CD14-positive monocyte (primary cell): ENCODE measurements around the gene NKAIN2. TPM values are rescaled to one million over a fixed set of nuclear protein-coding genes. Genes with fewer than 3 reads are reported as not detected.

Experiments used
- DNase-seq, 3 donors: peaks; one replicate each; pipeline ENCODE4 v3.0.0-alpha.2; 2011 to 2022
- H2AFZ ChIP-seq: 2 replicates; pipeline ENCODE4 v1.6.0; 2012; ENCODE audit warnings: mild to moderate bottlenecking, low read depth, low read length, inconsistent platforms; ENCODE audit not compliant: insufficient read depth, poor library complexity, severe bottlenecking
- H3K27ac ChIP-seq, 2 donors: 1 replicate in 1 of 2; 2 replicates in 1 of 2; pipeline ENCODE4 v1.5.1; 2012 to 2013; ENCODE audit warnings: low read length in 2 of 2, control low read depth in 1 of 2, inconsistent platforms in 1 of 2, low read depth in 1 of 2, mild to moderate bottlenecking in 1 of 2
- H3K27me3 ChIP-seq, 2 donors: one replicate each; pipeline versions ENCODE4 v1.6.0 to v1.6.1; 2011 to 2013; ENCODE audit warnings: low read length in 2 of 2; ENCODE audit not compliant: control insufficient read depth in 2 of 2, insufficient read depth in 2 of 2
- H3K36me3 ChIP-seq, 2 donors: replicated peaks in 1 of 2; 1 replicate in 1 of 2; 2 replicates in 1 of 2; pipeline versions ENCODE4 v1.5.1 to v1.6.1; 2012 to 2013; ENCODE audit warnings: low read length in 2 of 2, control low read depth in 1 of 2, inconsistent platforms in 1 of 2, mild to moderate bottlenecking in 1 of 2; ENCODE audit not compliant: insufficient read depth in 2 of 2, control insufficient read depth in 1 of 2
- H3K4me1 ChIP-seq, 2 donors: 1 replicate in 1 of 2; 2 replicates in 1 of 2; pipeline versions ENCODE4 v1.5.1 to v1.6.1; 2012 to 2013; ENCODE audit warnings: low read length in 2 of 2, control low read depth in 1 of 2, inconsistent platforms in 1 of 2, mild to moderate bottlenecking in 1 of 2, moderate library complexity in 1 of 2; ENCODE audit not compliant: insufficient read depth in 2 of 2, control insufficient read depth in 1 of 2
- H3K4me2 ChIP-seq: replicated peaks from 2 replicates; pipeline ENCODE3; 2012; ENCODE audit warnings: low read length, moderate library complexity, mild to moderate bottlenecking; ENCODE audit not compliant: poor library complexity, severe bottlenecking; ENCODE audit errors: extremely low read depth
- H3K4me3 ChIP-seq, 3 experiments: fragments of 200-600 bp in 1 of 3; sonication (generic) in 1 of 3; replicated peaks in 1 of 3; 1 replicate in 2 of 3; 2 replicates in 1 of 3; pipeline ENCODE4 v1.5.1; 2011 to 2013; ENCODE audit warnings: low read length in 3 of 3, mild to moderate bottlenecking in 3 of 3, control low read depth in 2 of 3, low read depth in 2 of 3, inconsistent platforms in 1 of 3, moderate library complexity in 1 of 3
- H3K79me2 ChIP-seq: 2 replicates; pipeline ENCODE4 v1.6.0; 2012; ENCODE audit warnings: mild to moderate bottlenecking, control low read depth, inconsistent platforms, low read length, moderate library complexity; ENCODE audit not compliant: insufficient read depth
- H3K9ac ChIP-seq: 2 replicates; pipeline ENCODE4 v1.6.0; 2017; ENCODE audit warnings: low read length, mild to moderate bottlenecking; ENCODE audit not compliant: insufficient read depth, poor library complexity, severe bottlenecking
- H3K9me3 ChIP-seq, 2 donors: replicated peaks in 1 of 2; 1 replicate in 1 of 2; 2 replicates in 1 of 2; pipeline versions ENCODE4 v1.5.1 to v1.6.1; 2012 to 2013; ENCODE audit warnings: low read length in 2 of 2, control low read depth in 1 of 2; ENCODE audit not compliant: control insufficient read depth in 1 of 2, insufficient read depth in 1 of 2
- H4K20me1 ChIP-seq: 2 replicates; pipeline ENCODE4 v1.6.0; 2012; ENCODE audit warnings: mild to moderate bottlenecking, low read length, control low read depth, moderate library complexity; ENCODE audit not compliant: insufficient read depth
- H3K27ac Mint-ChIP-seq, 7 donors: one replicate each; pipeline ENCODE4 v1.8.0; 2020; ENCODE audit warnings: mild to moderate bottlenecking in 7 of 7, mixed read lengths in 7 of 7, moderate library complexity in 6 of 7, inconsistent platforms in 2 of 7
- H3K27me3 Mint-ChIP-seq, 3 donors: one replicate each; pipeline ENCODE4 v1.8.0; 2021 to 2022; ENCODE audit warnings: low read depth in 3 of 3, mild to moderate bottlenecking in 3 of 3, mixed read lengths in 3 of 3, moderate library complexity in 3 of 3, inconsistent platforms in 1 of 3
- H3K36me3 Mint-ChIP-seq, 2 donors: one replicate each; pipeline ENCODE4 v1.8.0; 2020; ENCODE audit warnings: mixed read lengths in 2 of 2, inconsistent platforms in 1 of 2, mild to moderate bottlenecking in 1 of 2
- H3K4me1 Mint-ChIP-seq: one replicate; pipeline ENCODE4 v1.8.0; 2020; ENCODE audit warnings: mild to moderate bottlenecking, mixed read lengths
- H3K4me3 Mint-ChIP-seq, 2 donors: one replicate each; pipeline ENCODE4 v1.8.0; 2020; ENCODE audit warnings: mild to moderate bottlenecking in 2 of 2, mixed read lengths in 2 of 2, moderate library complexity in 1 of 2
- H3K9me3 Mint-ChIP-seq, 7 donors: one replicate each; pipeline ENCODE4 v1.8.0; 2020 to 2022; ENCODE audit warnings: mixed read lengths in 7 of 7, mild to moderate bottlenecking in 6 of 7, moderate library complexity in 6 of 7, inconsistent platforms in 2 of 7
- CTCF ChIP-seq: fragments of 200-600 bp; IDR thresholded peaks from one replicate; pipeline ENCODE4 v1.8.0; 2022; ENCODE audit warnings: antibody characterized with exemption, mild to moderate bottlenecking
- WGBS: methylation state at CpG from one replicate; pipeline ENCODE4 v1.1.5; 2013; ENCODE audit warnings: missing lambda C conversion rate; ENCODE audit not compliant: insufficient coverage; 5-methylcytosine and 5-hydroxymethylcytosine counted together
- intact Hi-C, 2 donors: fragments of 100-400 bp; cut with micrococcal nuclease; formaldehyde crosslinking; loops; one replicate each; pipeline versions ENCODE4 v1.15.0 to v1.15.1; 2023
- polyA plus RNA-seq, 3 donors: library from polyadenylated mRNA; depleted of rRNA in 1 of 3; unstranded in 2 of 3; stranded (reverse) in 1 of 3; fragments of 300-500 nt in 2 of 3; fragments of >200 nt in 1 of 3; fragmentation: Illumina TruSeq in 2 of 3; gene quantifications; 1 replicate in 2 of 3; 2 replicates in 1 of 3; pipeline ENCODE4 v1.2.3, GENCODE V29; 2012 to 2021

Gene NKAIN2
- polyA plus RNA-seq, 3 donors, result not detected

- peaks cover 0 to 8% (median 0%) of the 10 kb centered on the region in 7 donors for H3K9me3 Mint-ChIP-seq
- no peak for TF ChIP-seq CTCF
- peaks cover 0 to 2% (median 0%) of the 10 kb centered on the region in 3 donors for H3K27me3 Mint-ChIP-seq
- no peaks in the 10 kb centered on the region for H3K36me3 Mint-ChIP-seq
- Histone ChIP-seq H3K4me3 (no peak overlapping the region), H3K4me2 (no peak overlapping the region), H3K9me3 (no peaks in the 10 kb centered on the region), H3K4me1 (no peaks in the 10 kb centered on the region), H2AFZ (no peak overlapping the region), H3K27me3 (no peaks in the 10 kb centered on the region), H3K9ac (no peak overlapping the region), H3K36me3 (no peaks in the 10 kb centered on the region), H4K20me1 (no peaks in the 10 kb centered on the region), H3K79me2 (no peaks in the 10 kb centered on the region), H3K27ac (no peak overlapping the region)
- intact Hi-C loops, result no loop called here
- peak overlapping the region in 1 of 7 donors; percentile 26 for H3K27ac Mint-ChIP-seq
- no peaks in the 10 kb centered on the region for H3K4me1 Mint-ChIP-seq
- no peak for DNase-seq
- no peak overlapping the region for H3K4me3 Mint-ChIP-seq
- 93% methylated on average over 4 of the region's 5 CpGs for WGBS
These were observed 818.7 kb downstream of the NKAIN2 start for GRCh38 chr6:124622351-124622750.

DNA sequence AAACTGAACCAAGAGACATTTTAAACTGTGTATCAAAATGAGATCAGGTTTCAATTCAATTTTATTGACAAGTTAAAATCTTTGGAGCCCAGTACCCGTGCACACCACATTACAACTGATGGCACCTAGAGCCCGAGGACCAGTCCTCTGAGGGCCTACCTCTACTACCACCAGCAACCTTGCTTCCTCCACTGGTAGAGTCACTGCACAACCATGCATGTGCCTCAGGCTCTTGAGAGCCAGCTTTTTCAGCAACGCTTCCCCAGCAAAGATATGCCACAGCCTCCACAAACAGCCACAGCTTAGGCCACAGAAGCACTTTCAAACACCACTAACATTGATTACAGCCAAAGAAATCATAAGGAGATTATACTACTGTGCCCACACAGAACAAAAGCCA is 830.0 kb downstream of the NKAIN2 start:
- Mint-ChIP-seq H3K9me3 (peaks cover 0 to 14% (median 3%) of the 10 kb centered on the region in 7 donors), H3K4me3 (no peak overlapping the region), H3K27me3 (peaks cover 0 to 1% (median 0%) of the 10 kb centered on the region in 3 donors), H3K4me1 (no peaks in the 10 kb centered on the region), H3K36me3 (no peaks in the 10 kb centered on the region), H3K27ac (no peak overlapping the region)
- Histone ChIP-seq H3K9ac (no peak overlapping the region), H2AFZ (no peak overlapping the region), H3K79me2 (no peaks in the 10 kb centered on the region), H3K9me3 (peaks cover 3% of the 10 kb centered on the region in 2 donors), H3K4me1 (no peaks in the 10 kb centered on the region), H3K27ac (no peak overlapping the region), H3K4me2 (no peak overlapping the region), H3K27me3 (no peaks in the 10 kb centered on the region), H4K20me1 (no peaks in the 10 kb centered on the region), H3K36me3 (no peaks in the 10 kb centered on the region), H3K4me3 (no peak overlapping the region)
- no peak for DNase-seq
- no peak for TF ChIP-seq CTCF
- WGBS, result 95% methylated on average over 3 of the region's 3 CpGs
- intact Hi-C loops, result no loop called here
